Measurements from ENCODE around the gene TJP1. TPM values are rescaled to one million over a fixed set of nuclear protein-coding genes. Genes with fewer than 3 reads are reported as not detected.

Gene TJP1
- total and polyA plus RNA-seq, 2 of the 8 experiments (the other 6 are each of a cell fraction or from before 2014, with no cell fraction given) = 46.3 to 138 TPM

DNA sequence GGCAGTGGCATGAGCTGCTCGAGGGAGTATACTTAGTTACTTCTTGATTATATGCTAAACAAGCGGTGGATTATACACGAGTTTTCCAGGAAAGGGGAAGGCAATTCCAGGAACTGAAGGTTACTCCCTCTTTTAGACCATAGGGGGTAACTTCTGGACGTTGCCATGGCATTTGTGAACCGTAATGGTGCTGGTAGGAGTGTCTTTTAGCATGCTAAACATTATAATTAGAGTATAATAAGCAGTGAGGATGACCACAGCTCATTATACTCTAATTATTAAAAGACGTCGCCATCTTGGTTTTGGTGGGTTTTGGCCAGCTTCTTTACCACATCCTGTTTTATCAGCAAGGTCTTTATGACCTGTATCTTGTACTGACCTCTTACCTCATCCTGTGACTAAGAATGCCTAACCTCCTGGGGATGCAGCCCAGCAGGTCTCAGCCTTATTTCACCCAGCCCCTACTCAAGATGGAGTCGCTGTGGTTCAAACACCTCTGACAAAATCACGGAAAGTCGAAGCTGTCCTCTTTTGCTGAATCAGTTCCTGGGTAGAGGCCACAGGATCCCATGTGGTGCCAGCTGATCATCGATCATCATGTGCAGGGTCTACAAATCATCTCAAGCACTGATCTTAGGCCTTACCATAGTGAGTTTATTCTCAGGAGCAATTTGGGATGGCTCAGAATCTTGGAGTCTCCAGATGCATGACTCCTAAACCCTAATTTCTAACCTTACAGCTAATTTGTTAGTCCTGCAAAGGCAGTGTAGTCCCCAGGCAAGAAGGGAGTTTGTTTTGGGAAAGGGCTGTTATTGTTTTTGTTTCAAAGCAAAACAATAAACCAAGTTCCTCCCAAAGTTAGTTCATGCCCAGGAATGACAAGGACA lies 149.1 kb downstream of the TJP1 start (continued):
- TF ChIP-seq, protein P1, sequence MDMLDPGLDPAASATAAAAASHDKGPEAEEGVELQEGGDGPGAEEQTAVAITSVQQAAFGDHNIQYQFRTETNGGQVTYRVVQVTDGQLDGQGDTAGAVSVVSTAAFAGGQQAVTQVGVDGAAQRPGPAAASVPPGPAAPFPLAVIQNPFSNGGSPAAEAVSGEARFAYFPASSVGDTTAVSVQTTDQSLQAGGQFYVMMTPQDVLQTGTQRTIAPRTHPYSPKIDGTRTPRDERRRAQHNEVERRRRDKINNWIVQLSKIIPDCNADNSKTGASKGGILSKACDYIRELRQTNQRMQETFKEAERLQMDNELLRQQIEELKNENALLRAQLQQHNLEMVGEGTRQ (IDR thresholded peaks at IDR 0.05; ENCODE audit: low read length) = no peak
- TF ChIP-seq EZH2 (IDR thresholded peaks at IDR 0.05; ENCODE audit: low read depth, low read length, severe bottlenecking) (no peak), POLR2AphosphoS5 (IDR thresholded peaks at IDR 0.05; ENCODE audit: low read depth, low read length) (no peak), SP1 (IDR thresholded peaks at IDR 0.05; ENCODE audit: low read depth, low read length) (no peak), SIN3A (conservative IDR thresholded peaks at IDR 0.05 in 1 of 2, IDR thresholded peaks at IDR 0.05 in 1 of 2; ENCODE audit: low read depth in 1 of 2, low read length in 2 of 2) (no peak)
